Lower leg skin (tissue), 4 donors: ENCODE data around the gene ADM. TPM values are rescaled to one million over a fixed set of nuclear protein-coding genes. Genes with fewer than 3 reads are reported as not detected.
A peak's percentile ranks its signal among the peaks of the same experiment; 100 is the strongest.

ENCODE experiments used
- DNase-seq, 2 donors: peaks; one replicate each; pipeline ENCODE4 v3.0.0-alpha.2; 2019; ENCODE audit warnings: low spot score in 2 of 2
- H3K4me3 ChIP-seq: fragments of 200-600 bp; sonication (generic); 2 replicates; pipeline ENCODE4 v1.5.1; 2017; ENCODE audit warnings: mild to moderate bottlenecking, low read depth; ENCODE audit not compliant: poor library complexity, severe bottlenecking
- POLR2A ChIP-seq, 2 donors: fragments of 450-650 bp; IDR thresholded peaks; one replicate each; pipeline ENCODE4 v1.6.1; 2016 to 2017; ENCODE audit warnings: antibody characterized with exemption in 2 of 2, mild to moderate bottlenecking in 1 of 2, moderate library complexity in 1 of 2
- whole genome bisulfite sequencing, 2 donors: methylation state at CpG; one replicate each; pipeline ENCODE4 v1.1.5; 2018; 5-methylcytosine and 5-hydroxymethylcytosine counted together
- intact Hi-C: fragments of 100-400 bp; cut with DNase I; formaldehyde crosslinking; loops from one replicate; pipeline ENCODE4 v1.15.0; 2023; ENCODE audit warnings: low total_unique reads
- total RNA-seq, 4 donors: library from RNA; depleted of rRNA; stranded (reverse); fragments of >200 nt; gene quantifications; one replicate each; pipeline ENCODE4 v1.1.0, GENCODE V29; 2016
- TF ChIP-seq, protein P1 (sequence below), 3 donors: fragments of 450-650 bp; IDR thresholded peaks; one replicate each; pipeline ENCODE4 v1.5.1; 2016; ENCODE audit warnings: antibody characterized with exemption in 3 of 3, mild to moderate bottlenecking in 3 of 3, moderate library complexity in 2 of 3

ADM gene
- total RNA-seq, 4 donors from 2014 or later, result 117 to 406 (median 299) TPM

DNA sequence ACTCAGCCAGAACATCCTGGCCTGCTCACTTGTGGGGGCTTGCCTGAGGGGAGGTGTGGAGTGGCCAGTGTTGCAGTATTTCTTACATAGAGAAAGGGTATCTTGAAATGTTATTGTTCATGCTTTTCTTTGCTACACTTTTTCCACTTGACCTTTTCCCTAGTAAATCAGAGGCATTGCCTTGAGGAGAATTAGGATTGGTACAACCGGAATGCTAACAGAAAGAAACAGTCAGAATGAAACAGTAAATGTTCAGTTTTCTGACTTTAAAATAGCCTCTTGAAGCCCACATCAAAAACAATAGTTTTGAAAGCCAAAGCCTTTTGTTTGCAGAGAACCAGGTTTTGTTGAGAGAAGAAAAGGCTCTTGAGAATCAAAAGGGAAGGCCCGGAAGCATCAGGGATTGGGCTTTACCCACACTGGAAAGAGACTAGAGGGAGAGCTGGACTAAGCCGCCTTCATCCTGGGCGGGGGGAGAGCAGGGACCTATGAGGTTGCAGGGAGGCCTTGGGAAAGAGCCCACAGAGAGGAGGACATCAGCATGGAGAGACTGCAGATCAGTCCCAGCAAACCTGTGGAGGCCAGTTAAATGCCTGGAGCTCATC is 12.4 kb downstream of the ADM start:
- 84 to 94% methylated on average over 4 of the region's 4 CpGs for WGBS, 2 donors
- DNase-seq, result peak in 1 of 2 donors; percentile 80
- no peak for TF ChIP-seq POLR2A (IDR thresholded peaks at IDR 0.05)
- TF ChIP-seq, protein P1, sequence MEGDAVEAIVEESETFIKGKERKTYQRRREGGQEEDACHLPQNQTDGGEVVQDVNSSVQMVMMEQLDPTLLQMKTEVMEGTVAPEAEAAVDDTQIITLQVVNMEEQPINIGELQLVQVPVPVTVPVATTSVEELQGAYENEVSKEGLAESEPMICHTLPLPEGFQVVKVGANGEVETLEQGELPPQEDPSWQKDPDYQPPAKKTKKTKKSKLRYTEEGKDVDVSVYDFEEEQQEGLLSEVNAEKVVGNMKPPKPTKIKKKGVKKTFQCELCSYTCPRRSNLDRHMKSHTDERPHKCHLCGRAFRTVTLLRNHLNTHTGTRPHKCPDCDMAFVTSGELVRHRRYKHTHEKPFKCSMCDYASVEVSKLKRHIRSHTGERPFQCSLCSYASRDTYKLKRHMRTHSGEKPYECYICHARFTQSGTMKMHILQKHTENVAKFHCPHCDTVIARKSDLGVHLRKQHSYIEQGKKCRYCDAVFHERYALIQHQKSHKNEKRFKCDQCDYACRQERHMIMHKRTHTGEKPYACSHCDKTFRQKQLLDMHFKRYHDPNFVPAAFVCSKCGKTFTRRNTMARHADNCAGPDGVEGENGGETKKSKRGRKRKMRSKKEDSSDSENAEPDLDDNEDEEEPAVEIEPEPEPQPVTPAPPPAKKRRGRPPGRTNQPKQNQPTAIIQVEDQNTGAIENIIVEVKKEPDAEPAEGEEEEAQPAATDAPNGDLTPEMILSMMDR (IDR thresholded peaks at IDR 0.05), result no peak
- no peak overlapping the region for H3K4me3 ChIP-seq
- intact Hi-C loops, result no loop called here

- no peak for DNase-seq
- 81 to 89% methylated on average over 5 of the region's 5 CpGs for WGBS, 2 donors
- no peak for TF ChIP-seq POLR2A (IDR thresholded peaks at IDR 0.05)
- TF ChIP-seq, protein P1 (IDR thresholded peaks at IDR 0.05), result no peak
- intact Hi-C loops, result no loop called here
- H3K4me3 ChIP-seq, result no peak overlapping the region
These were observed 13.1 kb downstream of the ADM start for GRCh38 chr11:10317776-10318526.

- 54 to 65% methylated on average over 3 of the region's 3 CpGs for WGBS, 2 donors
- TF ChIP-seq POLR2A (IDR thresholded peaks at IDR 0.05), result no peak
- TF ChIP-seq, protein P1 (IDR thresholded peaks at IDR 0.05), result no peak
- peak in 1 of 2 donors; percentile 85 for DNase-seq
- no peak overlapping the region for H3K4me3 ChIP-seq
- intact Hi-C loops, result no loop called here
These were observed 13.6 kb downstream of the ADM start for GRCh38 chr11:10318527-10318802.

- WGBS, 2 donors, result 40 to 52% methylated on average over 6 of the region's 6 CpGs
- no peak for DNase-seq
- TF ChIP-seq, protein P1 (IDR thresholded peaks at IDR 0.05), result no peak
- no peak for TF ChIP-seq POLR2A (IDR thresholded peaks at IDR 0.05)
- intact Hi-C loops, result no loop called here
- H3K4me3 ChIP-seq, result no peak overlapping the region
These were observed 15.1 kb downstream of the ADM start for GRCh38 chr11:10319702-10320558.

DNA sequence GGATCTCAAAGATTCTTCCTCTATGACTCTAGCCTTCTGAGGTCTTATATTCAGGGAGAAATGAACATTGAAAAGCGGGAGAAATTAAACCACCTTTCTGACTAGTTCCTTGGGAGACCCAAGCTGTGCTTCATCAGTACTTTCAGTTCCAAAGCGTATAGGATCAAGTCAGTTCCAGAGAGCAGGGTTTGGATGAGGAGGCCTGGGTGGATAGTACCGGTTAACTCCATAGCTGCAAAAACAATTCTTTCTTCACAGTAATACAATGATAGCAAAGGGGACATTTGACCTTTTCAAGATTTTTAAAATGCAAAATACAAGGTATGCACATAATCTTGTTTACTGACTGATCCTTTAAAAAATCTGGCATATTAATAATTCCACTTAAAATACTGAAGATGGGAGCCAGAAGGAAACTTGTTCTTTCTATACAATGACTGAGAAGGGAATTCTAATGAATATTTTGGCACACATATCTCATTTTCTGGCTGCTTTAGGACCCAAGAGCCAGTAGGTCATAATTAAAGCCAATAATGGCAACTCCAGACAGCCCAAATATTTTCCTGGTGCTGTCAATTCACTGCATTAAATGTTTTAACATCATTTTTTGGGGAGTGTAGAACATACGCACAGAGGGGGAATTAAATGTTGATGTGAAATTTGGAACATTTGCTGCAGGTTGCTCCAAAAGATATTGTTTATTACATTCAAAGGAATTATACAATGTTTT is 16.0 kb downstream of the ADM start:
- H3K4me3 ChIP-seq, result no peak overlapping the region
- no peak for DNase-seq
- 84 to 95% methylated on average over 4 of the region's 4 CpGs for WGBS, 2 donors
- intact Hi-C loops, result no loop called here
- TF ChIP-seq, protein P1 (IDR thresholded peaks at IDR 0.05), result no peak
- TF ChIP-seq POLR2A (IDR thresholded peaks at IDR 0.05), result no peak
